ENCODE data around the gene CELF4.
"Not testable (repeated sequence)": the region's sequence is repeated elsewhere in the genome, so short reads cannot be mapped to it uniquely, and the experiment has no call there.

- not testable (repeated sequence) for TF ChIP-seq CTCF, POLR2A (IDR thresholded peaks at IDR 0.05)
Measured at GRCh38 chr18:37358061-37358460, 207.5 kb downstream of the CELF4 start.
